NCI-H446 (cell line): Measurements from ENCODE around the gene HSPA4.
"Not testable (repeated sequence)": the region's sequence is repeated elsewhere in the genome, so short reads cannot be mapped to it uniquely, and the experiment has no call there.

Experiments
- DNase-seq, 2 experiments: peaks; one replicate each; lab custom pipeline; 2025; lab: John Stamatoyannopoulos, UW

The HSPA4 gene

GRCh38 chr5:133051542-133052316, at the start of gene HSPA4:
Gene HSPA4, plus strand, starts transcription at chr5:133052013. Its CDS starts 238 bp downstream, at chr5:133052251.
- peak; percentile 95 to 98 for DNase-seq

DNA sequence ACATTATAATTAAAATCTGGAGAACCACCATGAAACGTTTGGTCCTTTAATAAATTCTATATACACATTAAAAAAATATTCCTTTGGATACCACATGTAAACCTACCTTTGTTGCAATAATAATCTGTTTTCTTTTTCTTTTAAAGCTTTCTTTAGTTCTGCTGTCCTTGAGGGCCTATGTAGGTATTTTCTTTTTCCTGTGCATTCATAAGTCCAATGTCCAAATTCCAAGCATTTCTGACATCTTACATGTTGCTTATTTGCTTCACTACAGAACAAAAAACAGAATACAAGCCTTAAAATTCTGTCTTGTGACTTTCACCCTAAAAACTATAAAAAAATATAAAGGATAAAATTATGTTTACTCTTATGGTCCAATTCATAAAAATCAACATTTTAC, 45.2 kb upstream of the HSPA4 start:
- DNase-seq, result no peak

- DNase-seq, result not testable (repeated sequence)
Observed at GRCh38 chr5:133008455-133008854, 43.4 kb upstream of the HSPA4 start.

DNA sequence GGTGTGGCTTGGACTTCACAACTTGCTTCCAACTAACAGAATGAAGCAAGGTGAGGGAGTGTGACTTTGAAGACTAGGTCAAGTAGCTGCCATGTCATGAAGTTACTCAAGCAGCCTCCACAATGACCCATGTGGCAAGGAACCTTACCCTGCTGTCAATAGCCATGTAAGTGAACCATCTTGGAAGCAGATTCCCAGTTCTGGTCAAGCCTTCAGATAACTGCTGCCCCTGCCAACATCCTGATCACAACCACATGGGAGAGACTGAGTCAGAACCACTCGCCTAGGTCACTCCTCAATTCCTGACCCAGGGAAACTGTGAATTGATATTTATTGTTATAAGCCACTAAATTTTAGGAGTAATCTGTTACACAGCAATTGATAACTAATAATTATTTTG, 36.3 kb upstream of the HSPA4 start:
- no peak for DNase-seq

GRCh38 chr5:133017964-133018363, 33.8 kb upstream of the HSPA4 start:
- DNase-seq, result no peak

DNA sequence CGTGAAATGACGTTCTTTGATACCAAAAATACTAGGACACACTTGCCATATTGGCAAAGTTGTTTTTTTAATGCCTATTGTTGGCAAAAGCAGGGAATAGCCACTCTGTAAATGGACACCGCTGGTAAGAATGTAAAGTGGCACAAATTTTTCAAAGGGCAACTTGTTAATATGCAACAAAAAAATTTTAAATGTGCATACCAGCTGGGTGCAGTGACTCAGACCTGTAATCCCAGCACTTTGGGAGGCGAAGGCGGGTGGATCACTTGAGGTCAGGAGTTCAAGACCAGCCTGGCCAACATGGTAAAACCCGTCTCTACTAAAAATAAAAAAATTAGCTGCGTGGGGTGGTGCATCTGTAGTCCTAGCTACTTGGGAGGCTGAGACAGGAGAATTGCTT, 32.3 kb upstream of the HSPA4 start:
- not testable (repeated sequence) for DNase-seq

DNA sequence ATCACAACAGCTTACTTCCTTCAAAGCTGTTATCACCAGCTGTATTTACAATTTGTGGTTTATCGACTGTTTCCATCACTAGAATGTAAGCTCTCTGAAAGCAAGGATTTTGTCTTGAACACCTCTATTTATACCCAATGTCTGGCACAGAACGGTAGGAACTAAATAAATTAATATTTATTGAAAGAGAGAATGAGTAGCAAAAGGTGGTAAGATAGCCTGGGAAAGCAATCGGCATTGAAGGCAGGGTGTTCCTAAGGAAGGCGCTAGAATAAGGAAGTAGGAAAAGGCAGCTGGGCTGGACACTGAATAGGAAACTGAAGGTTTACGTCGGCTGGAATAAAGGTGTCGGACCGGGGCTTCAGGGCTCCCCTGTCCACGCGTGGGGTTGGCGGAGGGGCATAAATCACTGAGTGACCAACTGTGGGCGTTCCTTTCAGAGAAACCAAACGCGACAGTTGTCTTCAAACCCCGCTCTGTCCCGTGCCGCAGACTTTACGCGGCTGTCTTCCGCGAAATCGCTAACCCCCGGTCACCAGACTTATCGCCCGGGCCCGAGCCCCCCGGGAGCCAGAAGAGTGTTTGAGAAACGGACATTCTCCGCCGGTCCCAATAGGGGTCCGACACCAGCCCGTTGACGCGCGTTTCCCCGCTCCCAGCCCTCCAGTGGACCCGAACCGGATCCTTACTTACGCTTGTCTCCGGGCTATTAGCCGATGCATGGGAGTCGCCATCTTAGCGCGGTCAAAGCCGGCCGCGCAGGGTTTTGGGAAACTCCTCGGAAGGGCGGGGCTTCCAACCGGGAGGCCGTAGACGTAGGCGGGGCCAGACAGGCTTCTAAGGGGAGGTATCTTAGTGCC, 25.8 kb upstream of the HSPA4 start, which contains the start of gene ZCCHC10:
TSS of gene ZCCHC10 (minus strand) at position 746 of the 860 bp plus-strand sequence. CDS start at position 734, 12 bp downstream.
- DNase-seq, result peak; percentile 78 to 93

DNA sequence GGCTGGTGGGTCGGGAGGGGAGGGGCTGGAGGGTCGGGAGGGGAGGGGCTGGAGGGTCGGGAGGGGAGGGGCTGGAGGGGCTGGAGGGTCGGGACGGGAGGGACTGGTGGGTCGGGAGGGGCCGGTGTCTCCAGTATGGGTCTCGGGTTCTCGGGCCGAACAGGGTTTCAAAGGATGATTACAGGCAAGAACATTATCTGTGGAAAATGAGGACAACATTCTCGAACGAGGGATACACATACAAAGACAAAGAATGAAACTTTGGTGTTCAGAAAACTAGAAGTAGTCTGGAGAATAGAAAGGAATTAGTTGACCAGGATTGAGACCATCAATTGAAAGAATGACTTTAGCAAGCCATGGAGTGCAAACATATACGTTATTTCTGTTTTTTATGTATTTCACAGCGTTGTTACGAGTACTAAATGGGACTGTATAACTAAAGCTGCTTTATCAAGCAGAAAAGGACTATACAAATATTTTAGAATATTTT, 25.1 kb upstream of the HSPA4 start:
- no peak for DNase-seq

DNA sequence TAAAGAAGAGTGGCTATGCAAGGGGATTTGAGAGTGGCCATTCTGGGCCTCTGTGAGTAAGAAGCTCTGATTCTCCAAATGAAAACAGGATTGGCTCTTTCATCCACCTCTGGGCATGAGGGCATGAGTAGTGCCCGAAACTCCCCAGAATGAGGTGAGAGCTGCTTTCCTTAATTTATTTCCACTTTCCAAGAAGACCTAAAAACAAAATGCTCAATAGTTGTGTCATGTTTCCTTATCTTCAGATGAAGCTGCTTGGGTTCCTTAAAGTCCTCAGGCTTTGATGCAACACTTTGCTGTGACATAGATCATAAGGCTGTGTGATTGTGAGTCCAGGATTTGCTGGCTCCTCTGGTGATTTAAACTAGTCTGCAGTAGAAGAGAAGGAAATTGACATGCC, 22.4 kb upstream of the HSPA4 start:
- DNase-seq, result no peak

GRCh38 chr5:133030343-133031005, 21.3 kb upstream of the HSPA4 start:
- no peak for DNase-seq

DNA sequence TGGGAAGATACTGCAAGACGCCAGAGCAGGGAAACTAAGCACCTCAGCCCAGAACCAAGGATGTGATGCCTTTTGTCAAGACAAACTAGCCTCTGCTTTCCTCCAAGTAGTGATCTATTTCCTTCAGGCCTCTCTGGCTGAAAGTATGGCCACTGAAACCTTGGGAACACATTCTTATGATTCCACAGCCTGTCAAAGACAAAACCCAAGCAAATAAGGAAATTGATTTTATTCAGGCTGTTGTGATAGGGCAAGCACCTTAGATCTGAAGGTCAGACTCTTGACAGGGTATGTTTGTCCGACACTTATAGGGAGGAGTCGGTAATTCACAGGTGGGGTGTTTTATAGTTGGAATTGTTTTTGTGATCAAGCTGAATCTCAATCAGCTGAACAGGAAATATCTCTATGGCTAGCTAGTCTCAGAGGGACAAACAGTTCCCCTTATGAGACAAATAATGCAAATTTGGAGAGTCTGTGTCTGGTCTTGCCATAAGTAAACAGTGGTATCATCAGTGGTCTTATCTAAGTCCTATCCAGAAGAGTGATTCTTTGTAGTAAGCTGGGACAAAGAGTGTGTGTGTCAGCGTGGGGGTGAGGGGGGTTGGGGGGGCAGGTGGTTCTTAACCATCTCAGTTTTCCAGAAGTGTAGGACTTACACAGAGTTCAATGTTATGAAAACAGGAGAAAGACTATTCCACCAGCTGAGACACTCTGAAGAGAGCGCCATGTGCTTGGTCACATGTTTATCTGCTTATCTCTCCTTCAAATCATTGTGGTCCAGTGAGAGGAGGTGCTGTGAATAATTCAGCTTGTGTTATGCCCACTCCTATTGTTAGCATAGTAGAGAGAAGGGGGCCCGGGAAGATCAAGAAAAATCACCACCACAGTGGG, 18.7 kb upstream of the HSPA4 start:
- no peak for DNase-seq

- DNase-seq, result no peak
Observed at GRCh38 chr5:133034064-133034463, 17.7 kb upstream of the HSPA4 start.

DNA sequence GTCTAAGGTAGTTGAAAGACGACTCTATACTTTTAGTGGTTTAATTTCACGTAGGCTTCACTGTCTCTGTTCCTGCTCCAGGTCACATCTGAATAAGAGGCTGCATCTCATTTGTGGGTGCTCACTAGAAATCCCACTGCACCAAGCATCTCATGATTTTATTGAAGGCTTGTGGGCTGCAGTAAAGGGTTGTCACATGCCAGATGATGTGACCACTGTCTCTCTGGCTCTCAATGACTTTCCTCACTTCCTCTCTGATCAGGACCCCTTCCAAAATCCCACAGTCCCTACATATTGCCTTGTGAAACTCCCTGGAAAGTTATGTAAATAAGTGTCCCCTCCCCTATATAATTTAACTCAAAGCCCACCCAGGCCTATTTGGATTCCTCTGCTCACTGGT, 16.6 kb upstream of the HSPA4 start:
- no peak for DNase-seq

- not testable (repeated sequence) for DNase-seq
Observed at GRCh38 chr5:133036677-133037076, 15.1 kb upstream of the HSPA4 start.

DNA sequence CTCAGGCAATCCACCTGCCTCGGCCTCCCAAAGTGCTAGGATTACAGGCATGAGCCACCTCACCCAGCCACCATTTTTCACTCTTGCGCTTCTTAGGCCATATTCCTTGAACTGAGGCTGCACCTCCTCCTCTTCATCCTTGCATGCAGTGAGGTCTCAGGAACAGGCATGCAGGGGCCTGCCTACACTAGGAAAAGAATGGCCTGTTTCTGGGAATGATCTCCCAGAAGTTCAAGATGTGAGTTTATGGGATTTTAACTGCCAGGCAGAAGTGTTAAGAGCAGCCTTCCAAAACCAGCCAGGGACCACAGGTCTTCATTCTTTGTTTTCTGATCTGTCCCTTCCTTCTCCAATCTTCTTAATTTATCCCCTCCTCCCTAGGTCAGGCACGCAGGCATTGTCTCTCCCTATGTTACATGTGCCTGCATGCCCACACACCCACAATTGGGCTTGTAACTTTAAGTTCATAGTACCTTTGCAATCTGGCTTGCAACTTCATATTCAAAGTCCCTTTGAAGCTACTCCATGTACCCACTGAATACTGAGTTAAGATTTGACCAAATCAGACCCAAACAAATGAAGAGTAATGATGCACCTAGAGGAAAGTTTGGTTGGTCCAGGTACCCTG, 10.5 kb upstream of the HSPA4 start:
- DNase-seq, result no peak

GRCh38 chr5:133041910-133042309, 9.9 kb upstream of the HSPA4 start:
- no peak for DNase-seq

GRCh38 chr5:133046560-133046959, 5.3 kb upstream of the HSPA4 start:
- not testable (repeated sequence) for DNase-seq

- DNase-seq, result no peak
Observed at GRCh38 chr5:133047404-133047803, 4.4 kb upstream of the HSPA4 start.

DNA sequence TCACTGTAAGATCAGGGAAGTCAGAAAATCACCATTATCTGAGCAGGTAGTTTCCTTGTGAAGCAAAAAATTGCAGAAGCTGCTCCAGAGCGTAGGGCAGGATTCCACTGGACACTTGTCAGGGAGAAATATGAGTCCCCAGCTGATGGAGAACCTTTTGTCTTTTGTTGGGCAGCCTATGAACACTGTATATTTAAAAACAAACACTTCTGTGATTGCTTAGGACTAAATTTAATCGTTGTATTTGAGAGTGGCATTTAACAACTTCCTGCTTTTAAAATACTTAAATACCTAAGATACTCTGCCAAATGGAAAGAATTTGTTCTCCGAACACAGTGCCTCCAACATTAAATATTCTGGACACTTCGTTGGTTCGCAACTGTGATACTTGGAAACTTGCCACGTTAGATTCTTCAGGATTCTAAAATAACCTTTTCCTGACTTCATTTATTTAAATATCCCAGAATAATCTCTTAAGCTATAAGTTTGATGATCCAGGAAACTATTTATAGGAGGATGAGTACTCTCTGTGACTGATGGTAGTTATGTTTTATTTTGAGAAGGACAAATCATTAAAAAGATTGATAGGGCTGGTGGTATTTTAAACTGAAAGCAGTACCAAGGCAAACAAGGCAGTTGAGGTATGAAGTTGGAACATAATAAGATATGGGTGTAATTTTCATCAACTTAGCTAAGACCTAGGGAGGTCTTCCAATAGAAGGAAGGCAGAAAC, 2.7 kb upstream of the HSPA4 start:
- no peak for DNase-seq

DNA sequence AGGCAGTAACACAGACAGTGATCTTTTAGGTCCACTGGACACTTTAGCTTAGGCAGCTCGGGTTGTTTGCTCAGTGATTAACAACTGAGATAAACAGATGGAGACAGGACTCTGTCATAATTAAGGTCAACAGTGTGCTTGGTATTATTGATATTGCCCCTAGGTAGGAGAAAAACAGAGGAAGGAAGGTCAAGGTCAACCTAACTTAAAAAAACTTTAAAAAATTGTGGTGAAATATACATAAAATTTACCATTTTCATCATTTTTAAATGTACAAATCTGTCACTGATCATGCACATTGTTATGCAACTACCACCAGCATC, 2.1 kb upstream of the HSPA4 start:
- DNase-seq, result no peak
